Gastroesophageal sphincter (tissue), 3 donors: ENCODE results near the gene GDPD5.

Source experiments
- POLR2A ChIP-seq, 2 donors: fragments of 450-650 bp; IDR thresholded peaks; one replicate each; pipeline ENCODE4 v1.6.1; 2017; ENCODE audit warnings: antibody characterized with exemption in 2 of 2, mild to moderate bottlenecking in 2 of 2, moderate library complexity in 1 of 2
- TF ChIP-seq, protein P1 (sequence below), 4 experiments: fragments of 200-600 bp in 2 of 4; fragments of 450-650 bp in 2 of 4; sonication (generic) in 1 of 4; IDR thresholded peaks; one replicate each; pipeline ENCODE4 v1.5.1; 2017 to 2019; ENCODE audit warnings: antibody characterized with exemption in 4 of 4, mild to moderate bottlenecking in 2 of 4, moderate library complexity in 2 of 4

DNA sequence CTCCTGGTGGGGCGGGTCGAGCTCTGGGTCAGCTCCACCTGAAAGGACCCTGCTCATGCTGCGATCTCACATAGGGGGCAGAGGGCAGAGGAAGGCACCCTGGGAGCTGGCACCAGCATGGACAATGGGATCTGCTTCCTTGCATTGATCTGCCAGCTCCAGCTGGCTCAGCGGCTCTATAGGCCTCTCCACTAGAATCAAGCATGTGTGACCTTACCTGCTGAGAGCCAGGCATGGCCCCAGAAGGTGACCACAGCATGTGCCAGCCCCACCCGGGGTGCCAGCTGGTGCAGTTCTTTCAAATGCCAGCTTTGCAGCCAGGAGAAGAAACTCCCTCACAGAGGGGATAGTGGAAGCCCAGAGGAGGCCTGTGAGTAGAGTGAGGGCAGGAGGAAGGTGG lies 70.8 kb downstream of the GDPD5 start:
- TF ChIP-seq, protein P1, sequence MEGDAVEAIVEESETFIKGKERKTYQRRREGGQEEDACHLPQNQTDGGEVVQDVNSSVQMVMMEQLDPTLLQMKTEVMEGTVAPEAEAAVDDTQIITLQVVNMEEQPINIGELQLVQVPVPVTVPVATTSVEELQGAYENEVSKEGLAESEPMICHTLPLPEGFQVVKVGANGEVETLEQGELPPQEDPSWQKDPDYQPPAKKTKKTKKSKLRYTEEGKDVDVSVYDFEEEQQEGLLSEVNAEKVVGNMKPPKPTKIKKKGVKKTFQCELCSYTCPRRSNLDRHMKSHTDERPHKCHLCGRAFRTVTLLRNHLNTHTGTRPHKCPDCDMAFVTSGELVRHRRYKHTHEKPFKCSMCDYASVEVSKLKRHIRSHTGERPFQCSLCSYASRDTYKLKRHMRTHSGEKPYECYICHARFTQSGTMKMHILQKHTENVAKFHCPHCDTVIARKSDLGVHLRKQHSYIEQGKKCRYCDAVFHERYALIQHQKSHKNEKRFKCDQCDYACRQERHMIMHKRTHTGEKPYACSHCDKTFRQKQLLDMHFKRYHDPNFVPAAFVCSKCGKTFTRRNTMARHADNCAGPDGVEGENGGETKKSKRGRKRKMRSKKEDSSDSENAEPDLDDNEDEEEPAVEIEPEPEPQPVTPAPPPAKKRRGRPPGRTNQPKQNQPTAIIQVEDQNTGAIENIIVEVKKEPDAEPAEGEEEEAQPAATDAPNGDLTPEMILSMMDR (IDR thresholded peaks at IDR 0.05): no peak
- no peak for TF ChIP-seq POLR2A (IDR thresholded peaks at IDR 0.05)
